ENCODE results near the gene ADIG.
"Not testable (repeated sequence)": the region's sequence is repeated elsewhere in the genome, so short reads cannot be mapped to it uniquely, and the experiment has no call there.

The ADIG gene

DNA sequence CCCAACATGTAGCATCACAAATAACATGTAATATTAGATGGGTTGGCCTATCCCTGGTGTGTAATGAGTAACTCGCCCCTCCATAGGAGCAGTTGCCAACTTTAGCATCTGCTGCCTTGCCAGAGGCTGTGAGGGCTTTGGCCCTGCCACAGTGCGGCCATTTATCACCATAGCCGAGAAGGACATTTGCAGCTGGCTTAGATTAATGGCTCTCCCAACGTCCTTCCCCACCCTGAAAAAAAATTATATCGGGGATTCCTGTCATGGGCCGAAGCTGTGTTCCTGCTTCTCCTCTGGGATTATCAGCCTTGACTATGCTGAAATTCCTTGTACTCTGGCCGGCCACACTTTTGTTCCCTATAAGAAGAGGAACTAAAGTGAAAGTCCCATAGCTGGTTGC lies 7.6 kb upstream of the ADIG start:
- DNase-seq (ENCODE audit: low spot score): no peak

DNA sequence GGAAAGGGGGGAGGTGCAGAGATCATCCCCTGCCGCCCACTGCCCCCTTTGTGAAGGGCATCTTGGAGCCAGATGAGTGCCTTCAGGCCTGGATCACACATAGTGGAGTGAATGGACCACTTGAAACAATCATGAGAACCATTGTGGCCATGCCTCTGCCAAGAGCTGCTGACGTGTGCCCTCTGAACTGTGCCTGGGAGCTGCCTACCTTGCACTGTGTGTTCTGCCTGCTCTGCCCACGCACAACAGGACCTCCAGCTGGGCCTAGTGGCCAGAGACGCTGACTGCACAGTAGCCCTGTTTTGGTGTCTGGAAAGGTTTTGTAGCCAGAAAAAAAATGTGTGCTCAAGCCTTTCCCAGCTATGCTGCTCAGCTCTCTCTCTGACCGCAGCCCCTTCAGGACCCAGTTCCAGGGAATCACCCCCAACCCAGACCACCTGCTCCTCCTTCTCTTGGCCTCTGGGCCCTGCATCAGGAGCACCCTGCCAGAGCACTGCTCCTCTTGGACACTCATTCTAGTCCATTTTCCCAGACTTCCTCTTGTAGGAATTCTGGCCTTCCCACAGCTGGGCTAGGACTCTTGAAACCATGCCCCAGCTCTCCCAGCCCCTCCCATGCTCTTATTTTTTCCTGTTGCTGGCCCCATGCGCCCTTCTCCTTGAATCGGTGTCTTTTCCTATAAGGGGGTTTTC lies 1.6 kb upstream of the ADIG start:
- DNase-seq (ENCODE audit: low spot score): no peak

DNA sequence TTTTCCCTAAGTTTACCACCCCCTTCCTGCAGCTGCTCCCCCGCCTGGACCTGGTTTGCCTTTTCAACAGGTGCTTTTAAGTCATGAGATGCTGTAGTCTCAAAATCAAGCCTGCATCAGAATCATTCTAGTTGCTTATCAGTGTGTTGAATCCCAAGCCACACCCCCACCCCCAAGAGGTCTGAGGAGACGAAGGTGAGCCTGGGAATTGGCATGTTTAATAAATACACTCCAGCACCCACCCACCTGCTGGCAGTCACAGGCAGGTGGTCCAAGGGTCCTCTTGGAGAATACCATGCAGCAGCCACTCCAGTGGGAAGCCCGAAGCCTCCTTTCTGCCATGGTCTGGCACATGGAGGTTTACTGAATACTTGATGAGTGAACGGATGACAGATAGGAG lies 1.1 kb upstream of the ADIG start:
- no peak for DNase-seq (ENCODE audit: low spot score)

DNA sequence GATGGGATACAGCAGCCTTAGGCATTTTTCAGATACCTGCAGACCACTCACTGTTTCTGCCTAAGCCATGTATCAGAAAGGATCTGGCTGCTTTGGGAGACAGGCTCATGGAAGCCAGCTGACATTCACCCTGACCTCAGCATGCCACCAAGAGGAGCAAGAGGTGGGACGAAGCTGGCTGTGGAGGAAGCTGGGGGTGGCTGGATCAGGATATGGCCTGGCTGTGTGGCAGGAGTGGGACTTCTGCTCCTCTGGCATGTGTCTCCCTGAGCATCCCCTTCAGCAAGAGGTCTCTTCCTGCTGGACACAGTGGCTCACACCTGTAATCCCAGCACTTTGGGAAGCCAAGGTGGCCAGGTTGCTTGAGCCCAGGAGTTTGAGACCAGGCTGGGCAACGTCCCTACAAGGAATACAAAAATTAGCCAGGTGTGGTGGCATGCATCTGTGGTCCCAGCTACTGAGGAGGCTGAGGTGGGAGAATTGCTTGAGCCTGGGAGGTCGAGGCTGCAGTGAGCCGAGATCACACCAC lies 897 bp downstream of the ADIG start:
- no peak for DNase-seq (ENCODE audit: low spot score)

DNA sequence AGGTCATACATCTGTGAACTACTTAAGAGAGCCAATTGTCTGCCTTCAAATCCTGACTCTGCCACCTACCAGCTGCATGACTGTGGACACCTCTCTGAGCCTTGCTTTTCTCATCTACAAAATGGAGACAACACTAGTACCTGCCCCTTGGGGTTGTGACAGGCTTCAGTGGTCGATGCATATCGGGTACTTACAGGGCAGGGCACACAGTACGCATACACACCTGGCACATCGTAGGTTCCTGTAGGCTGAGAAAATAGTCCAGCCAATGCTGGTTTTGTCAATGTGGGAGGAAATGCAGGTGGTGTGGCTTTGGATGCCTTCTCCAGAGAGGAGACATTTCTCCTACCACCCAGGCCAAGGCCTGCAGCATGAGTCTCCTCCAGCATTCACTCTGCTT lies 2.3 kb downstream of the ADIG start:
- no peak for DNase-seq (ENCODE audit: low spot score)

DNA sequence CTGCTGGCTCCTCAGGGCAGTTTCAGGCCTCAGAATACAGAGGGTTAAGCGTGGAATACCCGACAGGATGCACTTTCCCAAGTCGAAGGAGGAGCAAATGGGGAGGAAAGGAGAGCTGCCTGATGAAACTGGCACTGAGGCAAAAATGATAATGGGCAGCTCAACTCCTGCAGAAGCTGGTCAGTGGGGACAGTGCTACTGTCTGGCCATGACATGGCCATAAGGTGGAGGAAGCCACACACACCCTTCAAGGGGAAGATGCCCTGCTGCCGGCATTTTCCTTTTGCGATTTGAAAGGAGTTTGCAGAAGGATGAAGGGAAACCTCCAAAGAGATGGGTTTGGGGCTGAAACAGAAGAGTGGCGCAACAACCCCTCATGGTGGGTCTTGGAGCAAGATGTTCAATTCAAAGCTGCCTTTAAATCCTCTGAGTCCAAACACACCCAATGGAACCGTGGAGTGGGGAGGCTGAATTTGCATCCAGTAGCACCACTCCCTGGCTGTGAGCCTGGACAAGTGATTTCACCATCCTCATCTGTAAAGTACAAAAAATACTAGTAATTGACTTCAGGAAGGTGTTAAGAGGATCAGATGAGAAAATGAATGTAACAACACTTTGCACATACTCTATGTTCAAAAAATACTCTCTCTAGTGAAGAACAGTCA lies 3.2 kb downstream of the ADIG start:
- no peak for DNase-seq (ENCODE audit: low spot score)

DNA sequence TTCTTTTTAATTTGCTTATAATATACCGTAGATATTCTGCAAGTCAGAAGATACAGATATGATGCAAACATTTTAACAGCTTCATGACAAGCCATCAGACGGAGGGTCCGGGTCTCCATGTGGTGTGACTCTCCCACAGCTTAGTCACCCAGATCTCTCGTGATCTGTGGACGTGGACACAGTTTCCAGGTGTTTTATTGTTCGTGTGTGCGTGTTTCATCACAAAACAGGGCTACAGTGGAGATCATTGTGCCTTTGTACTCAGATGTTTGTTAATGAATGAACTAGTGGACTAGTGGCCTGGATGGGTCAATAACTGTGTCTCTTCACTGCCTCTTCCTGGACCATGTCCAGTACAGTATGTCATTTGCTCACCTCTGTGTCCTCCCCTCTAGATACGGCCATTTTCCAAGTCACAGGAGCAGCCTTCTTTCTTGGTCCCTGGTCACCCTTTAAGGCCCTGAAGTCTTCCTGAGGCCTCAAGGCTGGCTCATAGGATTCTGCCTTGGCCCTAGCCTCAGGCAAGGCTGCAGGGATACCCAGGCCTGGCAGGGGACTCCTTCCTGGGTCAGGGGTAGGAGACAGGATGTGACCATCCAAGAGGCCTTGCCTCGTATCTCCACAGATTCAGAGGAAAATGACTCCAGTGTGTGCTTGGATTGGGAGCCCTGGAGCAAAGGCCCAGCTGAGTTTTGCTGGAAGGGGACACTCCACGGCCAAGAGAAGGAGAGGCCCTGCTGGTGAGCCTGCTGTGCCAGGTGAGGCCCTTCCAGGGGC lies 4.6 kb downstream of the ADIG start:
- DNase-seq (ENCODE audit: low spot score): no peak

DNA sequence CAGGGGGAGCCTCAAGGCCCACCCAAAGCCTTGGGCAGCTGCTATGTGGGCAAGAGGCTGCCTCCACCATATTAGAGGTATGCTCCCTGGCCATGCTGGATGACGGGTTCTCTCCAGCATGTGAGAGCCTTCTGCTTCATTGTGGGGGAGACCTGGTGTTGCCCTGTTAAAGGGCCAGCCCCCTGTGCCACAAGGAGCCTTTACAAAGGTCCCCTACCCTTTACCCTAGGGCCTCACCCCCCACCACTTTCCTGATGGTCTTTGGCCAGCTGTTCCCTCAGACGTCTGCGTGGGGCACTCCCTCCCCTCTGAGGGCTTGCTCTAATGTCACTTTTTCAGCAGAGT lies 5.2 kb downstream of the ADIG start:
- DNase-seq (ENCODE audit: low spot score): no peak

DNA sequence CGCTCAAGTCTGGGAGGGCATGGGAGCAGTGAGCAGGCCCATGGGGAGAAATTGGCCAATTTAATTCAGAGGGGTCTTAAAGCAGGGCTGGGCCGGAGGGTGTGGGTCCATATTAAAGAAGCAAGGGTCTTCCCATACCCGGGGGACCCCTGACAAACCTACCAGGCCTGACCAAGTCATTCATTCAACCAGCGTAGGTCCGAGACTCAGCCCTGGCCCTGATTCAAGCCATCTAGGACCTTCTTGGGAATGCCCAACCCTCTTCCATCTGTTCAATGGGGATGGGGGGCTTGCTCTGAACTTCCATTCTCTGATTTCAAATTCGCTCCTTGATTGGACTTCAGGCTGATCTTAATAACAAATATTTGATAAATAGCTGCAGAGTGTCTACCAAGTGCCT lies 7.3 kb downstream of the ADIG start:
- DNase-seq (ENCODE audit: low spot score): no peak

DNA sequence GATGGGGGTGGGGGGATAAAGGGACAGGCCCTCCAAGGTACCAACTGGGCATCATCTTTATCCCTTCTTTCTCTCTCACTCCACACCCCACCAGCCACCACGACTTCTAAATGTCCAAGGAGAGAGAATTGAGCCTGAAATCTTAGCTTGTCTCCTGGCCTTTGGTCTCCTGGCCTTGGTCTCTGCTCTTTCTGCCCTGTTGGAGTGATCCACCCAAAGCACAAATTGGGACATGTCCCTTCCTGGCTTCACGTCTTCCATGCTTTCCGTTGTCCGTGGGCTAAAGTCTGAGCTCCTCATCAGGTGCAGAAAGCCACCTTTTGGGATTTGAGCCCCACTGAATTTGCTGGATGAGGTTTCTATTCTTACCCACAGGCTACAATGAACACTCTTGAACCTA lies 8.4 kb downstream of the ADIG start:
- DNase-seq (ENCODE audit: low spot score): no peak

DNA sequence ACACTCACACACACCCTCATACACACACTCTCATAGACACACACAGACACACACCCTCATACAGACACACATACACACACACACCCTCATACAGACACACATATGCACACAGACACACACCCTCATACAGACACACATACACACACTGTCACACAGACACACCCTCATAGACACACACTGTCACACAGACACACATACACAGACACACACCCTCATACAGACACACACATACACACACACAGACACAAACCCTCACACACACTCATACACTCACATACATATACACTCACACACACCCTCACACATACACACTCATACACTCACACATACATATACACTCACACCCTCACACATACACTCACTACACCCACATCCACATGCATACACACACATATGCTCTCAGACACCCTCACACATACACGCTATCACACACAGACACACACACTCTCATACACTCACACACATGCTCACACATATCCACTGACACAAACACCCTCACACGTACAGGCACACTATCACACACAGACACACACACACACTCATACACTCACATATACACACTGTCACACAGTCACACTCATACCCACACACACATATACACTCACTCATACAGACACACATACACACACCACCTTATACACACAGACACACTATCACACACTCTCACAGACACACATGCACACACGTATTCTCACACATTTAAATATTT lies 9.1 kb downstream of the ADIG start:
- no peak for DNase-seq (ENCODE audit: low spot score)

DNA sequence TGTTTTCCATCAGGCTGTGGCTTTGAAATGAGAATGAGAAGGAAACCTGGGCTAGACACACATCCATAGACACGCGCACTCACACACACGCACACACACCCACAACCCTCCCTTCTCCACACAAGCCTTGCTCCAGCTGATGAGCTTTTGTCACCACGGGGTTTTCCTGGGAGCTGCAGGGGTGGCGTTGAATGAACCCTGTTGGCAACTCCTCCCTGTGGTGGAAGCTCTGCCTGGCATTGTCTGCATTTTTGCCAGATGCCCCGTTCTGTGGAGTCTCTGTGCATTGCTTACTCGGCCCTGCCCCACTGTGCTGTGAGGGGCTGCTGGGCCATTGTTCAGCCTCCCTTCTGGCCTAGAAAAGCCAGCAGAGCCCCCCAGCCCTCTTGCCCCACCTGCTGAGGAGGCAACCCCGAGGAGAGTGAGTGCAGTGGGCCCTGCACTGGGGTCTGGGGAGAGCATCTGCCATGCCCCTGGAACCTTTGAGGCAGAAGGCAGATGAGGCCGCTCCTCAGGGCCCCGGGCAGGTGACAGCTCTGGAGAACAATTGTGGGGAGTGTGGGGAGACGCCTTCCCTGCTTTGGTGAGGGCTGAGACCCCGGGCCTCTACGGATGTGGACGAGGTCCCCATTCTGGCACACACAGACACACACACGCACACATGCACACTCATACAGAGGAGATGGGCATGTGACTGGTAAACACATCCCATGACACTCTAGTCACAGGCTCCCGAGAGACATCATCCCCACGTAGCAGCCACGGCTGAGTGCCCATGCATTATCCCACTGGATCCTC lies 9.9 kb downstream of the ADIG start:
- DNase-seq (ENCODE audit: low spot score): no peak

DNA sequence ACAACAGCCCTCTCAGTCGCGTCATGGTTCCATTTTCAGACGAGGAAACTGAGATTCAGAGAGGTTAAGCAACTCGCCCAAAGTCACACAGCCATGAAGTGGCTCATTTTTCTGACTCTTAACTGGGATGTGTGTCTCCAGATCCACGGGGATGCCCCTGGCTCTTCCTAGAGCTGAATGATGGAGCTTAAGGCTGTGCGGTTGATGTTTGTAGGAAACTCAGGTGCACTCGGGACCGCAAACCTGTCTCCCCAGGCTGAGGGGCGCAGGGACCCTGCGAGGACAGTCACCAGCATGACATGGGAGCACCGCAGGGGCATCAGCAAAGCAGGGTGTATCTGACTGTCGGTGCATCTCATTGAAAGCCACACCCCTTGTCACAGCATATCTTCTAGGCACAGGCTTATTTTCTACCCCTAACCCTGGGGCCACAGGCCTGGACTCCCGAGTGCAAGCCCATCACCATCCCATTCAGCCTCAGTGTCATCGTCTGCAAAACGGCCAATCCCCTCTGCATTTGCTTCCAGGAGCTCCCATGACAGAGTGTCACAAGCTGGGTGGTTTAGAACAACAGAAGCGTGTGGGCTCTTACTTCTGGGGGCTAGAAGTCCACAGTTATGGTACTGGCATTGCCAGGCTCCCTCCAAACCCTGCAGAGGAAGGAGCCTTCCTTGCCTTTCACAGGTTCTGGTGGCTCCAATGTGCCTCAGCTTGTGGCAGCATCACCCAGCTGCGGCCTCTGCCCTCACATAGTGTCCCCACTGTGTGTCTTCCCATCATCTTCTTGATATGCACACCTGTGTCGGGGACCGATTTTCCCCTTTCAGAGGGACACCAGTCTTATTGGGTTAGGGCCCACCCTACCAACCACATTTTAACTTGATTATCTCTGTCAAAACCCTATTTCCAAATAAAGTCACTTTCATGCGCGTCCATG lies 10.7 kb downstream of the ADIG start:
- no peak for DNase-seq (ENCODE audit: low spot score)

DNA sequence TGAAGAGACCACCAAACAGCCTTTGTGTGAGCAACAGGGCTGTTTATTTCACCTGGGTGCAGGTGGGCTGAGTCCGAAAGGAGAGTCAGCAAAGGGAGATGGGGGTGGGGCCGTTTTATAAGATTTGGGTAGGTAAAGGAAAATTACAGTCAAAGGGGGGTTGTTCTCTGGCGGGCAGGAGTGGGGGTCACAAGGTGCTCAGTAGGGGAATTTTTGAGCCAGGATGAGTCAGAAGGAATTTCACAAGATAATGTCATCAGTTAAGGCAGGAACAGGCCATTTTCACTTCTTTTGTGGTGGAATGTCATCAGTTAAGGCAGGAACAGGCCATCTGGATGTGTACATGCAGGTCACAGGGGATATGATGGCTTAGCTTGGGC lies 11.4 kb downstream of the ADIG start:
- not testable (repeated sequence) for DNase-seq (ENCODE audit: low spot score)

DNA sequence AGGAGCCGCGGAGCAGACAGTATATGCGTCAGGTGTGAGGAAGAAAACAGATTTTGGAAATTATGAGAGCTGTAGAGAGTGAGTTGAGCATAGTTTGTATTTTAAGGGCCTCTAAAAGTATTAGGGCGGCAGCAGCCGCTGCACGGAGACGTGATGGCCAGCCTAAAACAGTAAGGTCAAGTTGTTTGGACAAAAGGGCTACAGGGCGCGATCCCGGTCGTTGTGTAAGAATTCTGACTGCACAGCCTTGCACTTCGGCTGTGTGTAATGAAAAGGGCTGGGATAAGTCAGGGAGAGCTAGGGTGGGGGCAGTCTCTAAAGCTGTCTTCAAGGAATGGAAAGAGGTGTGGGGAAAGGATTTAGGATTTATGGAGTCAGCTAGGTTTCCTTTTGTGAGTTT lies 13.3 kb downstream of the ADIG start:
- not testable (repeated sequence) for DNase-seq (ENCODE audit: low spot score)

DNA sequence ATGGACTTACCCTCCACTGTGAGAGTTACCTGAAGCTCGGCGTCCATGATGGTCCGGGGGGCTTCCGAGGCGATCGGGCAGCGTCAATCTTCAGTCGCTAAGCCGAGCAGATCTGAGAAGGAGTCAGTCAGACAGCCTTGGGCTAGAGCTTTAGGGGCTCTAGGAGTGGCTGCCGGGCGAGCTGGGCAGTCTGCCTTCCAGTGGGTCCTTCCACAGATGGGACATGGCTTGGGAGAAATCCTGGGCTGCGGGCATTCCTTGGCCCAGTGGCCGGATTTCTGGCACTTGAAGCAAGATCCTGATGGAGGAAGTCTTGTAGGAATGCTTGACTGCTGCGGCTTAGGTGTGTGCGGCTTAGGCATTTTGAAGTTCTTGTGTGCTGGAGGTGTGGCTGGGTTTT lies 14.9 kb downstream of the ADIG start:
- not testable (repeated sequence) for DNase-seq (ENCODE audit: low spot score)

DNA sequence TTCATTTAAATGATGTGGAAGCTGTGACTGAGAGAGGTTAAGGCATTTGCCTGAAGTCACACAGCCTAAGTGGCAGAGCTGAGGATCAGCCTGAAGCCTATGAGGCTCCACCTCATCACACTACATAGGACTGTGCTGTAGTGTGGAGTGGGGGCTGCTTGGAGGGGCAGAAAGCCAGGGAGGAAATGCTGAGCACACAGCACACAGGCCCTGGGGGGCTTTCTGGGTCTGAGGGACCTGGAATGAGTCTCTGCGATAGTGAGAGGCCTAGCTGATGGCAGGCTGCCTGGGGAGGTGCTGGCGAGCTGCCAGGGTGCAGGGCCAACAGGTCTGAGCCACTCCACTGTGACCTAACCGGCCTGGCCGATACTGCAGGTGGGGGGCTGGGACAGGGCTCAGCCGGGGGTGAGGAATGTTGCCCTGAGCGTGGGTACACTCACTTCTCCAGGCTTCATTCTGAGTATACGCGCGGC lies 18.4 kb downstream of the ADIG start:
- DNase-seq (ENCODE audit: low spot score): no peak

DNA sequence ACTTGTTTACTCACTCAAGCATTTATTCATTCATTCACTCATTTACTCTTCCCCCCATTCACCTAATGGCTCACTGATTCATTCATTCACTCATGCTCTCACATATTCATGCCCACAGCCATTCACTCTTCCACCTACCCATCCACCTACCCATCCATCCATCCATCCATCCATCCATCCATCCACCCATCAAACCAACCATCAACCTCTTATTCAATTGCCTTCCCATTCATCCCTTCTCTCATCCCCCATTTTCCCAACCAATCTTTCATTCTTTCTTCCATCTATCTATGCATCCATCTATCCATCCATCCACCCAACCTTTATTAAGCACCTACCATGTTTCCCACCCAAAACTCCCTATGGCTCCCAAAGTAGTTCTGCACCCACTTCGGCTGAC lies 19.1 kb downstream of the ADIG start:
- no peak for DNase-seq (ENCODE audit: low spot score)

DNA sequence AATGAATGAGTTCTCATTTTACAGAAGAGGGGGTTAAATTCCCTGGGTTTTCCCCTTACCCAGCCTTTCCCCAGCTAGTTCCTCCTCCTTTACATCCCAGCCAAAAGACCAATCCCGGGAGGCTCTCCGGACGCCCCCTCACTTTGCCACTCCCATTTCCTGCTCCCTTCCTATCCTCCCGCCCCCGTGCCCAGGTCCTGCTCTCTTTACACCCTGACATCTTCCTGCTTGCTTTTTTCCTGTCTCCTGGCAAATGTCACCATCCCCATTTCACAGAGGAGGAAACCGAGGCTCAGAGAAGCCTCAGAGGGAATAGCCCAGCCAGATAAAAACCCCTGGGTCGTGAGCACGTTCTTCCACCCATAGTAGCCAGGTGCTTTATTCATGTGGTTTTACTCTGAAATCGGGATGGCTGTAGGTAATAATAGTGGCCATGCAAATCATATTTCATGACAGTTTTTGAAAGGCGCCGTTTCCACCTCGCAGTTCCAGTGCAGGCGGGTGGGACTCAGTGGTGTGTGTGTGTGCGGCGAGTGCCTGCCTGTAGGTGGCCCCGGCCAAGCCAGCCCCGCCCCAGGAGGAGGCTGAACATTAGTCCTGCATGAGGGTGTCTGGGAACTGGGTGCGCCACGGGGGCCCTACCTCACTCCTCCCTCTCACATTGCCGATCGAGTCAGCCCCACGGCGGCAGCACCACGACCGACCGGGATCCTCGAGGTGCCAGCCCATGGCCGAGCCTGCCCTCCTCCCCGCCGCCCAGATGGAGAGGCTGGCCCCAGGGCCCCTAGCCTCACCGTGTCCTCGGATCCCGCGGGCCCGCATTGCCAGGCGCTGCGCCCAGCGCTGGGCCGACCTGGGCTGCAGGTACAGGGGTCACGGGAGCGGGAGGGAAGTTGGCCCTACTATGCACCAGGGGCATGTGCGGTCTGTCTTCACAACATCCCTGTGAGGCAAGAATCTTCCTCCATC lies 20.5 kb downstream of the ADIG start, which contains the start of gene ARHGAP40:
Gene ARHGAP40, plus strand, starts transcription at position 594 of the 969 bp plus-strand sequence.
- DNase-seq (ENCODE audit: low spot score): no peak
